ENCODE data around the gene TEAD1.

The TEAD1 gene

GRCh38 chr11:12794576-12795230 lies 120.5 kb downstream of the TEAD1 start:
- DNase-seq = no peak

GRCh38 chr11:12797996-12798395 lies 123.8 kb downstream of the TEAD1 start:
- no peak for DNase-seq

GRCh38 chr11:12798609-12799011 lies 124.4 kb downstream of the TEAD1 start:
- DNase-seq = no peak

GRCh38 chr11:12799334-12799835 lies 125.2 kb downstream of the TEAD1 start:
- no peak for DNase-seq

- DNase-seq = no peak
Measured at GRCh38 chr11:12800032-12800671, 125.9 kb downstream of the TEAD1 start.

- DNase-seq = no peak
Measured at GRCh38 chr11:12800871-12801270, 126.7 kb downstream of the TEAD1 start.

- DNase-seq = no peak
Measured at GRCh38 chr11:12801976-12802375, 127.8 kb downstream of the TEAD1 start.

GRCh38 chr11:12802418-12803085 lies 128.3 kb downstream of the TEAD1 start:
- DNase-seq = no peak

- no peak for DNase-seq
Measured at GRCh38 chr11:12803086-12803826, 129.0 kb downstream of the TEAD1 start.

- no peak for DNase-seq
Measured at GRCh38 chr11:12806113-12806512, 131.9 kb downstream of the TEAD1 start.

GRCh38 chr11:12807621-12808020 lies 133.4 kb downstream of the TEAD1 start:
- no peak for DNase-seq

- no peak for DNase-seq
Measured at GRCh38 chr11:12808519-12808918, 134.3 kb downstream of the TEAD1 start.

- no peak for DNase-seq
Measured at GRCh38 chr11:12809364-12809763, 135.1 kb downstream of the TEAD1 start.

GRCh38 chr11:12809864-12810567 lies 135.8 kb downstream of the TEAD1 start:
- no peak for DNase-seq

GRCh38 chr11:12810568-12810894 lies 136.3 kb downstream of the TEAD1 start:
- DNase-seq = no peak

- DNase-seq = no peak
Measured at GRCh38 chr11:12811861-12812260, 137.6 kb downstream of the TEAD1 start.

- DNase-seq = no peak
Measured at GRCh38 chr11:12812849-12813248, 138.6 kb downstream of the TEAD1 start.

GRCh38 chr11:12813371-12814225 lies 139.4 kb downstream of the TEAD1 start:
- no peak for DNase-seq

GRCh38 chr11:12815129-12815480 lies 140.9 kb downstream of the TEAD1 start:
- no peak for DNase-seq

- DNase-seq = no peak
Measured at GRCh38 chr11:12815931-12816494, 141.8 kb downstream of the TEAD1 start.

GRCh38 chr11:12817681-12818332 lies 143.6 kb downstream of the TEAD1 start:
- DNase-seq = no peak

Measured in femur (tissue), 1 donor.